DMS53 treated with DMSO at 0.1 percent for 48 hours (cell line): Measurements from ENCODE around the gene ST3GAL2.

Experiments
- DNase-seq: peaks from one replicate; lab custom pipeline; 2025; ENCODE audit not compliant: unreplicated experiment; lab: John Stamatoyannopoulos, UW

ST3GAL2 gene

GRCh38 chr16:70438969-70439862, at the start of gene ST3GAL2:
Gene ST3GAL2 (minus strand): TSS chr16:70439100. CDS start chr16:70398530, 40,570 bp downstream.
- peak; percentile 66 for DNase-seq

GRCh38 chr16:70484867-70485266, 46.0 kb upstream of the ST3GAL2 start:
- no peak for DNase-seq

- no peak for DNase-seq
Observed at GRCh38 chr16:70483426-70483825, 44.5 kb upstream of the ST3GAL2 start.

GRCh38 chr16:70482624-70483023, 43.7 kb upstream of the ST3GAL2 start:
- no peak for DNase-seq

GRCh38 chr16:70481929-70482536, 43.1 kb upstream of the ST3GAL2 start:
- no peak for DNase-seq

- DNase-seq: no peak
Observed at GRCh38 chr16:70480127-70481105, 41.5 kb upstream of the ST3GAL2 start.

- DNase-seq: no peak
Observed at GRCh38 chr16:70478912-70479341, 40.0 kb upstream of the ST3GAL2 start.

- DNase-seq: no peak
Observed at GRCh38 chr16:70478169-70478568, 39.3 kb upstream of the ST3GAL2 start.

- no peak for DNase-seq
Observed at GRCh38 chr16:70476272-70477020, 37.5 kb upstream of the ST3GAL2 start.

- no peak for DNase-seq
Observed at GRCh38 chr16:70475054-70475871, 36.4 kb upstream of the ST3GAL2 start.

GRCh38 chr16:70474320-70475053, 35.6 kb upstream of the ST3GAL2 start:
- DNase-seq: no peak

GRCh38 chr16:70473446-70474319, 34.8 kb upstream of the ST3GAL2 start:
- DNase-seq: no peak

GRCh38 chr16:70472786-70473433, 34.0 kb upstream of the ST3GAL2 start:
- DNase-seq: no peak

GRCh38 chr16:70470927-70471341, 32.0 kb upstream of the ST3GAL2 start:
- DNase-seq: no peak

- no peak for DNase-seq
Observed at GRCh38 chr16:70470141-70470926, 31.4 kb upstream of the ST3GAL2 start.

- DNase-seq: no peak
Observed at GRCh38 chr16:70468776-70469525, 30.1 kb upstream of the ST3GAL2 start.
